Dendritic cell treated with granulocyte-macrophage colony-stimulating factor and Interleukin-4, amounts not matched to agents 40 ng/mL and 50 ng/mL, for 4 days (primary cell): ENCODE results near the gene CD8A.

ENCODE experiments used
- H3K27ac Mint-ChIP-seq: one replicate; pipeline ENCODE4 v1.8.0; 2022; ENCODE audit warnings: mild to moderate bottlenecking, mixed read lengths
- H3K27me3 Mint-ChIP-seq: one replicate; pipeline ENCODE4 v1.8.0; 2022; ENCODE audit warnings: mild to moderate bottlenecking, mixed read lengths
- H3K36me3 Mint-ChIP-seq: one replicate; pipeline ENCODE4 v1.8.0; 2022; ENCODE audit warnings: low read depth, mixed read lengths
- H3K4me1 Mint-ChIP-seq: one replicate; pipeline ENCODE4 v1.8.0; 2022; ENCODE audit warnings: low read depth, mixed read lengths
- H3K4me3 Mint-ChIP-seq: one replicate; pipeline ENCODE4 v1.8.0; 2022; ENCODE audit warnings: mild to moderate bottlenecking, moderate library complexity, mixed read lengths
- H3K9me3 Mint-ChIP-seq: one replicate; pipeline ENCODE4 v1.8.0; 2022; ENCODE audit warnings: mixed read lengths
- intact Hi-C: fragments of 100-400 bp; cut with micrococcal nuclease; formaldehyde crosslinking; loops from one replicate; pipeline ENCODE4 v1.15.0; 2022

Gene CD8A

GRCh38 chr2:86794861-86795260 is 4.1 kb upstream of the CD8A start:
- no peak overlapping the region for H3K4me3 Mint-ChIP-seq
- H3K27me3 Mint-ChIP-seq, result peaks cover 50% of the 10 kb centered on the region
- no peaks in the 10 kb centered on the region for H3K36me3 Mint-ChIP-seq
- peaks cover 30% of the 10 kb centered on the region for H3K9me3 Mint-ChIP-seq
- peaks cover 18% of the 10 kb centered on the region for H3K4me1 Mint-ChIP-seq
- no peak overlapping the region for H3K27ac Mint-ChIP-seq
- intact Hi-C loops, result no loop called here

- Mint-ChIP-seq H3K4me3 (no peak overlapping the region), H3K4me1 (peaks cover 23% of the 10 kb centered on the region), H3K27ac (no peak overlapping the region), H3K36me3 (no peaks in the 10 kb centered on the region), H3K27me3 (peaks cover 61% of the 10 kb centered on the region), H3K9me3 (peaks cover 30% of the 10 kb centered on the region)
- intact Hi-C loops, result no loop called here
Observed at GRCh38 chr2:86793752-86794151, 3.0 kb upstream of the CD8A start.

GRCh38 chr2:86791573-86791972 is 860 bp upstream of the CD8A start:
- Mint-ChIP-seq H3K9me3 (peaks cover 20% of the 10 kb centered on the region), H3K4me1 (peaks cover 37% of the 10 kb centered on the region), H3K27me3 (peaks cover 73% of the 10 kb centered on the region), H3K4me3 (peak overlapping the region; percentile 24), H3K27ac (no peak overlapping the region), H3K36me3 (no peaks in the 10 kb centered on the region)
- intact Hi-C loops, result no loop called here

DNA sequence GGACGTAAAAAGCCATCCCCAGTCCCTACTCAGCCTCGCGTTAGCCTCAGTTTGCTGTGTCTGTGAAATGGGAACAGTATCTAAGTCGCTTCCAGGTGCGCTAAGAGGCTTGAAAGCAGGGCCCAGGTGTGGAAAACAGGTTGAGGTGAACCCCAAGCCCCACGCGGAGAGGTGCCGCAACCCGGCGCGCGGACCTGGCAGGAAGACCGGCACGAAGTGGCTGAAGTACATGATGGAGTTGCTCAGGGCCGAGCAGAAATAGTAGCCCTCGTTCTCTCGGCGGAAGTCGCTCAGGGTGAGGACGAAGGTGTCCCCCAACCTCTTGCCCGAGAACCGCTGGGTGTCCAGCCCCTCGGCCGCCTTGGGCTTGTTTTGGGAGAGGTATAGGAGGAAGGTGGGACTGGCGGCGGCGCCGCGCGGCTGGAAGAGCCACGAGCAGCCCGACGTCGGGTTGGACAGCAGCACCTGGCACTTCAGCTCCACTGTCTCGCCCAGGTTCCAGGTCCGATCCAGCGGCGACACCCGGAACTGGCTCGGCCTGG is 508 bp downstream of the CD8A start:
- peaks cover 37% of the 10 kb centered on the region for H3K4me1 Mint-ChIP-seq
- H3K4me3 Mint-ChIP-seq, result peak overlapping the region; percentile 47
- H3K27me3 Mint-ChIP-seq, result peaks cover 81% of the 10 kb centered on the region
- H3K9me3 Mint-ChIP-seq, result peaks cover 6% of the 10 kb centered on the region
- peak overlapping the region; percentile 7 for H3K27ac Mint-ChIP-seq
- no peaks in the 10 kb centered on the region for H3K36me3 Mint-ChIP-seq
- intact Hi-C loops, result no loop called here

DNA sequence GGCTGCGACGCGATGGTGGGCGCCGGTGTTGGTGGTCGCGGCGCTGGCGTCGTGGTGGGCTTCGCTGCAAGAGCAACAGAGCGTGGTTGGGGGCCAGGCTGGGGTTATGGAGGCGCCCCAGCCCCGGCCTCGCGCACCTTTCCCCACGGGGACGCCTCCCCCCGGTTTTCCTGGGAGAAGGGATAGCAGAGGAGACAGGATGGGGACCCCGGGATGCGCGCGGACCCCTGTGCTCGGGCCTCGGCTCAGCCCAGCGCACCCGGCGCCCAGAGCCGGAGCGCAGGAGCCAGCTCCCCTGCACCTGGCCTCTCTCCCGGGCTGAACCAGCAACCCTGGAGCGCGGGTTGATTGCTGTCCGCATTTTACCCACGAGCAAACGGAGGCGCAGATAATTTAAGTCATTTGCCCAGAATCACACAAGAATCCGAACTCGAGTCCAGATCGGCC is 1.0 kb downstream of the CD8A start:
- H3K27ac Mint-ChIP-seq, result no peak overlapping the region
- H3K27me3 Mint-ChIP-seq, result peaks cover 78% of the 10 kb centered on the region
- no peaks in the 10 kb centered on the region for H3K36me3 Mint-ChIP-seq
- intact Hi-C loops, result no loop called here
- peaks cover 37% of the 10 kb centered on the region for H3K4me1 Mint-ChIP-seq
- no peak overlapping the region for H3K4me3 Mint-ChIP-seq
- peaks cover under 1% of the 10 kb centered on the region for H3K9me3 Mint-ChIP-seq

GRCh38 chr2:86788881-86789686 is 1.6 kb downstream of the CD8A start:
- Mint-ChIP-seq H3K36me3 (no peaks in the 10 kb centered on the region), H3K27ac (no peak overlapping the region), H3K4me3 (no peak overlapping the region), H3K9me3 (no peaks in the 10 kb centered on the region), H3K4me1 (peaks cover 41% of the 10 kb centered on the region), H3K27me3 (peaks cover 76% of the 10 kb centered on the region)
- intact Hi-C loops, result no loop called here

- intact Hi-C loops, result no loop called here
- Mint-ChIP-seq H3K9me3 (no peaks in the 10 kb centered on the region), H3K27ac (no peak overlapping the region), H3K36me3 (no peaks in the 10 kb centered on the region), H3K4me1 (peaks cover 51% of the 10 kb centered on the region), H3K4me3 (no peak overlapping the region), H3K27me3 (peaks cover 67% of the 10 kb centered on the region)
Observed at GRCh38 chr2:86788165-86788564, 2.5 kb downstream of the CD8A start.

DNA sequence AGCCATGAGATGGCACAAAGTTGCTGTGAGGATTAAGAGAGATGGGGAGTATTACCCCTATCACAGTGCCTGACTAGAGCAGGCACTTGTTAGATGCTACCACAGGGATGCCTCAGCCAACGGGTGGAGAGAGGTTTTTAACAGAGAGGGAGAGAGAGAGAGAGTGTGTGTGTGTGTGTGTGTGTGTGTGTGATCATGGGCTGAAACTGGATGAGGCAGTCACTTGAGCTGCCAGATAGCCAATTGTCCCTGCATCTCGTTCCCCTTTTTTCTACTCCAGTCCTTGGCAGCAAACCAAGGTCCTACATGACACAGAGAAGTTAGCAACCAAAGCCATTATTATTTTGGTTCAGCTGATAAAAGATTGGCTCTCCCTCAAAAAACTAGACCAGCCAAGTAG is 3.0 kb downstream of the CD8A start:
- no peak overlapping the region for H3K4me3 Mint-ChIP-seq
- no peaks in the 10 kb centered on the region for H3K36me3 Mint-ChIP-seq
- no peak overlapping the region for H3K27ac Mint-ChIP-seq
- peaks cover 64% of the 10 kb centered on the region for H3K27me3 Mint-ChIP-seq
- H3K9me3 Mint-ChIP-seq, result no peaks in the 10 kb centered on the region
- intact Hi-C loops, result no loop called here
- peaks cover 51% of the 10 kb centered on the region for H3K4me1 Mint-ChIP-seq

- Mint-ChIP-seq H3K9me3 (no peaks in the 10 kb centered on the region), H3K4me1 (peaks cover 57% of the 10 kb centered on the region), H3K27ac (no peak overlapping the region), H3K27me3 (peaks cover 52% of the 10 kb centered on the region), H3K4me3 (no peak overlapping the region), H3K36me3 (no peaks in the 10 kb centered on the region)
- intact Hi-C loops, result no loop called here
Observed at GRCh38 chr2:86786001-86786536, 4.6 kb downstream of the CD8A start.

DNA sequence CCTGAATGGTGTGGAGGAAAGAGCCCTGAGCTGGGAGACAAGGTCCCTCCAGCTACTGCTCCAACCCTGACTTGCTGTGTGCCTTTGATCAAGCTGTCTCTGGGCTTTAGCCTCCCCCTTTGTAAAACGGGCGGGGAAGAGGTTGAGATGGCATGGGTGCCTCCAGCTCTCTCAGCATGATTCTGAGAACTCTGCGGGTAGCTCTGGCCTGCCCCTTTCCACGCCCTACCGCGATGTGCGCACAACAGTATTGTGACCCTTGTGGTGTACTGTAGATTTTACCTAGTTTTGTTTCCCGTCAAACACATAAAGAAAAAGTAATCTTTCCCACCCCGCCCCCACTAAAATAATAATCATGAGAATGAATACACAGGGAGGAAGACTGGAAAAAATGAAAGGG is 5.3 kb downstream of the CD8A start:
- H3K4me1 Mint-ChIP-seq, result peaks cover 53% of the 10 kb centered on the region

DNA sequence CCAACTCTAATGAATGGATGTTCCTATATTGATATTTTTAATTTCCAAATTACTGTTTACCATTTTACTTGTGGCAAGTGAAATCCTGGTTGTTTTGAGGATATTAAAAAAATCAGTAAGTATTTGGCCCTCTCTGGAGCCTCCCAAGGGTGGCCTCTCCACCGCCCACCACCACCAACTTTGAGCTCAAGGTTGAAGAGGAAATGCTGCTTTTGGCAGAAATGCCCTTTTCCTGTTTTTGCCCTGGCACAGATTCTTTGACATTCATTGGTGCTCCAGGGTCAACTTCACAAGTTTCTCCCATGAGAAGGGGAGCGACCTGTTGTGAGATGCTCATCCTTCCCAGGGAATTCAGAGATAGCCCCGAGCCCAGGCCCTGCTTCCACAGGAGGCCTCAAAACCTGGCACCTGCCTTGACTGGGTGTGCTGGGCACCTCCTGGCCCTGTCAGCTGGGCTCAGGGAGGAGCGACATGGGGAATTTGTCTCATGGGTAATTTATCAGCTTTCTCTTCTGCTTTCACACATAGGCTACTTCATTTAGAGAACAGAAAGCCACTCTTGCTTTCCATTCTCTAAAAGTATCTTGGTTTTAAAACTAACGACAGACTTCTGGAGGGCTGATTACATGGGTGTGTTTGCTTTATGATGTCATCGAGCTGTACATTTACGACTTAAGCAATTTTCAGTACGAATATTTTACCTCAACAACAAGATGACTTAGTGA is 6.9 kb downstream of the CD8A start:
- peaks cover 31% of the 10 kb centered on the region for H3K27me3 Mint-ChIP-seq
- H3K9me3 Mint-ChIP-seq, result no peaks in the 10 kb centered on the region
- no peak overlapping the region for H3K4me3 Mint-ChIP-seq
- intact Hi-C loops, result no loop called here
- peaks cover 43% of the 10 kb centered on the region for H3K4me1 Mint-ChIP-seq
- H3K27ac Mint-ChIP-seq, result peak overlapping the region; percentile 78
- H3K36me3 Mint-ChIP-seq, result no peaks in the 10 kb centered on the region

More for the DNA sequence above, 5.3 kb downstream of the CD8A start:
- H3K27me3 Mint-ChIP-seq, result peaks cover 47% of the 10 kb centered on the region
- intact Hi-C loops, result no loop called here
- H3K9me3 Mint-ChIP-seq, result no peaks in the 10 kb centered on the region
- H3K4me3 Mint-ChIP-seq, result no peak overlapping the region
- no peak overlapping the region for H3K27ac Mint-ChIP-seq
- no peaks in the 10 kb centered on the region for H3K36me3 Mint-ChIP-seq

GRCh38 chr2:86782748-86783147 is 8.0 kb downstream of the CD8A start:
- Mint-ChIP-seq H3K27me3 (peaks cover 20% of the 10 kb centered on the region), H3K9me3 (no peaks in the 10 kb centered on the region), H3K27ac (no peak overlapping the region), H3K4me3 (no peak overlapping the region), H3K36me3 (no peaks in the 10 kb centered on the region), H3K4me1 (peaks cover 38% of the 10 kb centered on the region)
- intact Hi-C loops, result no loop called here

GRCh38 chr2:86781363-86781762 is 9.3 kb downstream of the CD8A start:
- H3K27ac Mint-ChIP-seq, result no peak overlapping the region
- H3K36me3 Mint-ChIP-seq, result peaks cover 5% of the 10 kb centered on the region
- intact Hi-C loops, result no loop called here
- H3K9me3 Mint-ChIP-seq, result no peaks in the 10 kb centered on the region
- peaks cover 34% of the 10 kb centered on the region for H3K4me1 Mint-ChIP-seq
- H3K27me3 Mint-ChIP-seq, result peaks cover 12% of the 10 kb centered on the region
- H3K4me3 Mint-ChIP-seq, result no peak overlapping the region

GRCh38 chr2:86779971-86780370 is 10.7 kb downstream of the CD8A start:
- Mint-ChIP-seq H3K27me3 (peaks cover 2% of the 10 kb centered on the region), H3K27ac (no peak overlapping the region), H3K9me3 (no peaks in the 10 kb centered on the region), H3K36me3 (peaks cover 14% of the 10 kb centered on the region), H3K4me3 (no peak overlapping the region), H3K4me1 (peaks cover 34% of the 10 kb centered on the region)
- intact Hi-C loops, result no loop called here
